HK-2 (cell line): ENCODE data around the gene NDUFA12.
A peak's percentile ranks its signal among the peaks of the same experiment; 100 is the strongest.
"Not testable (repeated sequence)": the region's sequence is repeated elsewhere in the genome, so short reads cannot be mapped to it uniquely, and the experiment has no call there.

Experiments used
- DNase-seq: peaks from one replicate; pipeline ENCODE4 v3.0.0-alpha.2; 2018; ENCODE audit not compliant: unreplicated experiment

The NDUFA12 gene

GRCh38 chr12:95003213-95003920 is at the start of gene NDUFA12:
TSS of gene NDUFA12 (minus strand) at chr12:95003697. CDS start at chr12:95003680, 17 bp downstream.
- DNase-seq = peak; percentile 96

DNA sequence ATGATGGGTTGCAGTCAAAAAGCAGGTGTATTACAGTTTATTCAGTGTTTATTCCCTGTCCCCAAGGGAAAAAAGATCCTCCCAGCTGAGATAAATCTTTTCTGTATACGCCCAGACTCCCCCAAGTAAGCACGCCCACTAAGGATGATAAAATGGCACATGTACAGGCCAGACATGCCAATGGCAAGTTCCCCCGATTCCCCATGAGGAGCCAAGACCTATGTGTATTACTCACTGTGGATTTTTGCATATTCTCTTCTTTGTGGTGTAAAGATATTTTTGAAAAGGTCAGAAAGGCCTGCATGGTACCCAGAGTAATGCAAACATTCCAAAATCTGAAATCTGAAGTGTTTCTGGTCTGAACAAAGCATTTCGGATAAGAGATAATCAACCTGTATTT is 47.7 kb upstream of the NDUFA12 start:
- no peak for DNase-seq

- DNase-seq = no peak
Observed at GRCh38 chr12:95037906-95038305, 34.4 kb upstream of the NDUFA12 start.

GRCh38 chr12:95034750-95035149 is 31.3 kb upstream of the NDUFA12 start:
- no peak for DNase-seq

DNA sequence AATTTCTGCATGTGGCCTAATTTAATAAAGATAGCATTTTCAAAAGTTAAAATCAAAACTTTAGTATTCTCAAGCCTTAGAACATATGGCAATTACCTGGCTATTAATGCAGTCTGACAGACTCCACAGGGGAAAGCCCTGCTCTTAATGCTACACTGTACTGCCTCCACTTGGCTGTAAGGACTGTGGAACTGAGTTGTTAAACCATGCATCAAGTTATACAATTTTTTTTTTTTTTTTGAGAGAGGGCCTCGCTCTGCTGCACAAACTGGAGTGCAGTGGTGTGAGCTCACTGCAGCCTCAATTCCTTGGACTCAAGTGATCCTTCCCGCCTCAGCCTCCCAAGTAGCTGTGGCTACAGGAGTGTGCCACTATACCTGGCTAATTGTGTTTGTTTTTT is 19.0 kb upstream of the NDUFA12 start:
- DNase-seq = no peak

- no peak for DNase-seq
Observed at GRCh38 chr12:95017482-95017881, 14.0 kb upstream of the NDUFA12 start.

DNA sequence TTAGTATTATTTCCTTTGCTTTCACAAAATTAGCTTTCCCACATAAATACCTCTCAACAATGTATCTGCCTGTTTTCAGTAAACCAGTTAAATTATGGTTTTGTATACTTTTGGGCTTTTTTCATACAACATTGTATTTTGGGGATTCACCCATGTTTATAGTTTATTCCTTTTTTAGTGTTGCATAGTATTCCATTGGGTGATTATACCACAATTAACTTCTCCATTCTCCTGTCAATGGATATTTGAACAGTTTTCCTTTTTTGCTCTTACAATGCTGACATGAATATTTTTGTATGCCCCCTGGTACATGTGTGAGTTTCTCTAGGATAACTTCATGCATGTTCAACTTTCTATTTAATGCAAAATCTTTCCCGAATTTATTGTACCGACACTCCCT is 12.6 kb upstream of the NDUFA12 start:
- DNase-seq = no peak

DNA sequence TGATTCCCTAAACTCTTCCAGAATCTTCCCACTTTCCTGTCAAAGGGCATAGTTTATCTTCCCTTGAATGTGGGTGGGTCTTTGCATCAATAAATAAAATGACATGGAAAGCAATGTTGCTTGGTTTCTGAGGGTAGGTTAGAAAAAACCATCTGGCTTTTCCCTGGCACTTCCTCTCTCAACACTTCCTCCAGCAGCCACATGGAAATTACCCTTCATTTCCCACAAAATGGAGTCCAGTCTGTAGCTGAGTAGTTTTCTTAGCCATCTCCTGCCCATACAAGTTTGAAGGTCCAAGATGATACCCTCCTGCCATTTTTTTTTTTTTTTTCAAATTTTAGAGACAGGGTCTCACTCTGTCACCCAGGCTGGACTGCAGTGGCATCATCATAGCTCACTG is 11.1 kb upstream of the NDUFA12 start:
- no peak for DNase-seq

- DNase-seq = no peak
Observed at GRCh38 chr12:95006206-95006605, 2.7 kb upstream of the NDUFA12 start.

- DNase-seq = no peak
Observed at GRCh38 chr12:95004610-95005009, 1.1 kb upstream of the NDUFA12 start.

- DNase-seq = no peak
Observed at GRCh38 chr12:95003921-95004272, 400 bp upstream of the NDUFA12 start.

DNA sequence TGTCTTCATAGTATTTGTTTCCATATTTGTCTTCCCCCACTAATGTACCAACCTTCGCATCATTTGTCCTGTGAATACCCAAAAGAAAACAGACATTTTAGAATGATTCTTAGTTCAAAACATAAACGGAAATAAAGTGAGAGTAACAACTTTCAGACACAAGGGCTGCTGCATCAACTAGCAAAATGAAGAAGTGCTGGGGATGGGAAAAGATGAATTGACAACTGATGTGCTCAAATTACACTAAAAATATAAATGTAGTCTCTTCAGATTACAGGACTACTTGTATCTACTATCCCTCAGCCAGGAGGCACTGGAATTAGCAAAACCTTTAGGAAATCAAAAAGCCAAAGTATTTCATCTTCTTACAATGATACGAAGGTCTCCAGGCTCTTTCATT is 743 bp downstream of the NDUFA12 start:
- no peak for DNase-seq

DNA sequence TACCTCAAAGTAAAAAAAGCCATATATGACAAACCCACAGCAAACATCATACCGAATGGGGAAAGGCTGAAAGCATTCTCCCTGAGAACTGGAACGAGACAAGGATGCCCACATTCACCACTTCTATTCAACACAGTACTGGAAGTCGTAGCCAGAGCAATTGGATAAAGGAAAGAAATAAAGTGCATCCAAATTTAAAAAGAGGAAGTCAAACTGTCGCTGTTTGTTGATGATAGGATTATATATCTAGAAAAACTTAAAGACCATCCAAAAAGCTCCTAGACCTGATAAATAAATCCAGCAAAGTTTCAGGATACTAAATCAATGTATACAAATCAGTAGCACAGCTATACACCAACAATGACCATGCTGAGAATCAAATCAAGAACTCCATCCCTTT is 5.2 kb downstream of the NDUFA12 start:
- DNase-seq = no peak

DNA sequence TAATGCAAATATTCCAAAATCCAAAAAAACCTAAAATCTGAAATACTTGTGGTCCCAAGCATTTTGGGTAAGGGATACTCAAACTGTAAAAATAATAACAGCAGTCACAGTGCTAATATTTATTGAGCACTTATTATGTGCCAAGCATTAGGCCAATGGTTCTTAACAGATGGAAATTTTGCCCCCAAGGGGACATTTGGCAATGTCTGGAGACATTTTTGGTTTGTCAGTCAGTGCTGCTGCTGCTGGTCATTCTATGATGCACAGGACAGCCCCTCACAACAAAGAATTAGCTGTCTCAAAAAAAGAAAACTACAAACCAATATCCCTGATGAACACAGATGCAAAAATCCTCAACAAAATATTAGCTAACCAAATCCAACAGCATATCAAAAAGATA is 5.8 kb downstream of the NDUFA12 start:
- no peak for DNase-seq

GRCh38 chr12:94997061-94997460 is 6.4 kb downstream of the NDUFA12 start:
- DNase-seq = no peak

GRCh38 chr12:94994312-94994711 is 9.2 kb downstream of the NDUFA12 start:
- peak; percentile 66 for DNase-seq

GRCh38 chr12:94993855-94994254 is 9.6 kb downstream of the NDUFA12 start:
- not testable (repeated sequence) for DNase-seq

DNA sequence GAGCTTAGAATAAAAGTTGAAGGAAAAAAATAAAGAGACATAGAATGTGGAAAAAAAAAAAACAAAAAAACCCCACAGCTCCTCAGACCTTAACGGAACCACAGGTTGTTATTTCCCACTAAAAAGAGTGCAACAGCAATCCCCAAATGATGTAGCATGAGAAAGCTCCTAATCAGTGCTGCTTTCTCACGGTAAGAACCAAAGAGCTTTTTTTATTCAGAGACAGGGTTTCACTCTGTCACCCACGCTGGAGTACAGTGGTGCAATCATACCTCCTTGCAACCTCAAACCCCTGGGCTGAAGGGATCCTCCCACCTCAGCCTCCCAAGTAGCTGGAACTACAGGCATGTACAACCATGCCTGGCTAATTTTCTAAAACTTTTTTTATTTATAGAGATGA is 13.3 kb downstream of the NDUFA12 start:
- no peak for DNase-seq

GRCh38 chr12:94988471-94988870 is 15.0 kb downstream of the NDUFA12 start:
- DNase-seq = no peak

- DNase-seq = no peak
Observed at GRCh38 chr12:94987801-94988200, 15.7 kb downstream of the NDUFA12 start.

- DNase-seq = no peak
Observed at GRCh38 chr12:94987076-94987669, 16.3 kb downstream of the NDUFA12 start.

DNA sequence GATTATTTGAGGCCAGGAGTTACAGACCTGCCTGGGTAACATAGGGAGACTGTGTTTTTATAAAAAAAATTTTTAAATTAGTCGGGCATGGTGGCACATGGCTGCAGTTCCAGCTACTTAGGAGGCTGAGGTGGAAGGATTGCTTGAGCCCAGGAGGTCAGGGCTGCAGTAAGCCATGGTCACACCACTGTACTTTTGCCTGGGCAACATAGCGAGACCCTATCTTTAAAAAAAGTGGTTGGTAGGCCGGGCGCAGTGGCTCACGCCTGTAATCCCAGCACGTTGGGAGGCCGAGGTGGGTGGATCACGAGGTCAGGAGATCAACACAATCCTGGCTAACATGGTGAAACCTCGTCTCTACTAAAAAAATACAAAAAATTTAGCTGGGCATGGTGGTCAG is 18.4 kb downstream of the NDUFA12 start:
- DNase-seq = not testable (repeated sequence)

GRCh38 chr12:94983321-94983720 is 20.2 kb downstream of the NDUFA12 start:
- no peak for DNase-seq

GRCh38 chr12:94982456-94982855 is 21.0 kb downstream of the NDUFA12 start:
- no peak for DNase-seq
